Neuronal stem cell (in vitro differentiated cells): ENCODE results near the gene KRTAP10-7.

Experiments
- DNase-seq: peaks from one replicate; pipeline ENCODE4 v3.0.0-alpha.2; 2013; ENCODE audit warnings: low spot score
- H2AFZ ChIP-seq: one replicate; pipeline ENCODE4 v1.6.1; 2013; ENCODE audit warnings: mild to moderate bottlenecking, low read length, inconsistent platforms
- H2AK5ac ChIP-seq: 2 replicates; pipeline ENCODE4 v1.6.1; 2013; ENCODE audit warnings: low read depth, mild to moderate bottlenecking, inconsistent platforms, low read length, moderate library complexity, mixed read lengths
- H2BK120ac ChIP-seq: 2 replicates; pipeline ENCODE4 v1.6.1; 2013; ENCODE audit warnings: low read depth, mild to moderate bottlenecking, inconsistent platforms, low read length, moderate library complexity, mixed read lengths
- H2BK12ac ChIP-seq: one replicate; pipeline ENCODE4 v1.6.1; 2013; ENCODE audit warnings: low read length, inconsistent platforms
- H2BK15ac ChIP-seq: 2 replicates; pipeline ENCODE4 v1.6.1; 2013; ENCODE audit warnings: mild to moderate bottlenecking, low read length, inconsistent platforms, mixed read lengths
- H2BK5ac ChIP-seq: one replicate; pipeline ENCODE4 v1.6.1; 2013; ENCODE audit warnings: inconsistent platforms, mild to moderate bottlenecking, low read length, moderate library complexity
- H3K14ac ChIP-seq: one replicate; pipeline ENCODE4 v1.6.1; 2013; ENCODE audit warnings: low read length, inconsistent platforms
- H3K18ac ChIP-seq: 2 replicates; pipeline ENCODE4 v1.6.1; 2013; ENCODE audit warnings: low read length, inconsistent platforms
- H3K23ac ChIP-seq: 2 replicates; pipeline ENCODE4 v1.6.1; 2013; ENCODE audit warnings: low read depth, mild to moderate bottlenecking, mixed read lengths, low read length, inconsistent platforms; ENCODE audit not compliant: poor library complexity
- H3K27ac ChIP-seq: replicated peaks from 3 replicates; pipeline ENCODE4 v1.5.1; 2013; ENCODE audit warnings: low read length, inconsistent platforms
- H3K27me3 ChIP-seq, 3 experiments: 2 replicates each; pipeline ENCODE4 v1.6.1; 2013; ENCODE audit warnings: low read length in 3 of 3, mild to moderate bottlenecking in 2 of 3, inconsistent platforms in 1 of 3, low read depth in 1 of 3, mixed read lengths in 1 of 3, moderate library complexity in 1 of 3; ENCODE audit not compliant: control insufficient read depth in 3 of 3, insufficient read depth in 3 of 3
- H3K36me3 ChIP-seq, 2 donors: replicated peaks in 1 of 2; 2 replicates each; pipeline ENCODE4 v1.6.1; 2013; ENCODE audit warnings: low read length in 2 of 2; ENCODE audit not compliant: control insufficient read depth in 2 of 2, insufficient read depth in 2 of 2
- H3K4ac ChIP-seq: 2 replicates; pipeline ENCODE4 v1.6.1; 2013; ENCODE audit warnings: inconsistent platforms, mild to moderate bottlenecking, low read length, moderate library complexity
- H3K4me1 ChIP-seq, 2 donors: 1 replicate in 1 of 2; 2 replicates in 1 of 2; pipeline ENCODE4 v1.6.1; 2013; ENCODE audit warnings: low read length in 2 of 2, low read depth in 1 of 2; ENCODE audit not compliant: control insufficient read depth in 2 of 2, insufficient read depth in 1 of 2
- H3K4me2 ChIP-seq: one replicate; pipeline ENCODE4 v1.6.1; 2013; ENCODE audit warnings: mild to moderate bottlenecking, low read length, inconsistent platforms; ENCODE audit not compliant: insufficient read depth, poor library complexity, severe bottlenecking
- H3K4me3 ChIP-seq, 2 donors: 2 replicates each; pipeline ENCODE4 v1.5.1; 2013; ENCODE audit warnings: low read length in 2 of 2, mild to moderate bottlenecking in 2 of 2, inconsistent platforms in 1 of 2, moderate library complexity in 1 of 2
- H3K79me1 ChIP-seq: one replicate; pipeline ENCODE4 v1.6.1; 2013; ENCODE audit warnings: low read depth, mild to moderate bottlenecking, inconsistent platforms, low read length, moderate library complexity
- H3K9ac ChIP-seq: one replicate; pipeline ENCODE4 v1.6.1; 2013; ENCODE audit warnings: mild to moderate bottlenecking, low read depth, low read length, inconsistent platforms; ENCODE audit not compliant: poor library complexity
- H3K9me3 ChIP-seq, 2 donors: replicated peaks in 1 of 2; 2 replicates each; pipeline versions ENCODE3 to v1.6.1; 2013; ENCODE audit warnings: low read length in 2 of 2, mild to moderate bottlenecking in 2 of 2, inconsistent platforms in 1 of 2, low read depth in 1 of 2, mixed read lengths in 1 of 2, moderate library complexity in 1 of 2; ENCODE audit not compliant: control insufficient read depth in 2 of 2, insufficient read depth in 1 of 2
- H4K8ac ChIP-seq: one replicate; pipeline ENCODE4 v1.6.1; 2013; ENCODE audit warnings: low read depth, mild to moderate bottlenecking, inconsistent platforms, low read length, moderate library complexity
- H4K91ac ChIP-seq: one replicate; pipeline ENCODE4 v1.6.1; 2013; ENCODE audit warnings: low read length, low read depth, mild to moderate bottlenecking, inconsistent platforms; ENCODE audit not compliant: poor library complexity
- WGBS, 2 donors: extraction: QIAGEN DNeasy Blood & Tissue Kit; methylation state at CpG; one replicate each; pipeline ENCODE4 v1.1.7; 2013; ENCODE audit warnings: missing lambda C conversion rate in 2 of 2, mixed read lengths in 1 of 2; ENCODE audit not compliant: insufficient read length in 2 of 2, insufficient replicate concordance in 1 of 2; ENCODE audit errors: extremely low coverage in 2 of 2; 5-methylcytosine and 5-hydroxymethylcytosine counted together

The KRTAP10-7 gene

DNA sequence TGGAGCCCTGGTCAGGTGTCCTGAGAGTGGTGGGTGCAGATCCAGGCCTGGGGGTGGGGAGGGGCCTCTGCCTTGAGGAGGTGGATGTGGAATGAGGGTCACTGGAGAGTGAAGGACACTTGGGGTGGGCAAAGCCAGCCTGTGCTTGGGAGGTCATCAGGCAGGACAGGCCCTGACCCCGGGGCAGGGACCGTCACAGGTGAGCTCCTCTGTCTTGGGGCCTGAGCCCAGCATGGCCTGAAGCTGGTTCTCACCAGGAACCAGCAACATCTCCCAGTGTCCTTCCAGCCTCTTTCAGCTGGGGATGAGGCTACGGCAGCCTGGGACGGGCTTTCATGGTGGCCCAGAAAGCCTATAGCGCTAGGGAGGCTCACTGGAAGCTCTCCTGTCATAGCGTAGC is 48.3 kb upstream of the KRTAP10-7 start:
- no peak overlapping the region for H3K4me2 ChIP-seq
- no peak overlapping the region for H3K4me3 ChIP-seq
- H3K23ac ChIP-seq = no peak overlapping the region
- peak overlapping the region; percentile 69 for H2AFZ ChIP-seq
- H2AK5ac ChIP-seq = peak overlapping the region; percentile 95
- peak overlapping the region; percentile 89 for H4K91ac ChIP-seq
- H3K79me1 ChIP-seq = no peaks in the 10 kb centered on the region
- H2BK120ac ChIP-seq = peak overlapping the region; percentile 9
- peak overlapping the region; percentile 27 for H2BK5ac ChIP-seq
- no CpG with 5 or more reads among the region's 6 CpGs for WGBS, 2 donors
- no peak overlapping the region for H4K8ac ChIP-seq
- no peaks in the 10 kb centered on the region for H3K36me3 ChIP-seq
- peak overlapping the region; percentile 5 for H2BK15ac ChIP-seq
- H3K27ac ChIP-seq = no peak overlapping the region
- no peaks in the 10 kb centered on the region for H3K27me3 ChIP-seq
- H3K4ac ChIP-seq = no peak overlapping the region
- H3K4me1 ChIP-seq = peaks cover 21 to 22% of the 10 kb centered on the region in 2 donors
- H3K18ac ChIP-seq = peak overlapping the region; percentile 92
- H2BK12ac ChIP-seq = peak overlapping the region; percentile 10
- H3K14ac ChIP-seq = peak overlapping the region; percentile 78
- H3K9me3 ChIP-seq = peaks cover 0 to 3% of the 10 kb centered on the region in 2 donors
- no peak overlapping the region for H3K9ac ChIP-seq
- DNase-seq = no peak

DNA sequence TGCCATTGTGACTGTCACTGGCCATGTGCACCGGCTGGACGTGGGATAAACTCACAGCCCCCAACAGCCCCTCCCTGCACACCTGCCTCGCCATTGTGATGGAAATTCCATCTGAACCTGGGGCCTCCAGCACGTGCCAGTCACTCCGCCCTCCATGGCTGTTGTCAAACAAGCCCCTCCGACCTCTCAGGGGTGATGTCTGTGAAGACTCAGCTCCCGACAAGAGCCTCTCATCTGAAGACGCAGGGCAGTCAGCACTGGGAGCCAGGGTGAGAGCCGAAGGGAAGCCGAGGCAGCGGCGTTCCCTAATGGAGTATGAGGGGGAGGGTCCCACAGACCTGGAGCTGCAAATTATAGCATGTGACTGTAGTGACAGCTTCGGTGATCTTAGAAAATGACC is 47.7 kb upstream of the KRTAP10-7 start:
- Histone ChIP-seq H3K36me3 (no peaks in the 10 kb centered on the region), H3K4me3 (no peak overlapping the region), H3K79me1 (no peaks in the 10 kb centered on the region), H3K23ac (no peak overlapping the region), H2BK5ac (peak overlapping the region; percentile 27), H2AFZ (no peak overlapping the region), H3K27me3 (no peaks in the 10 kb centered on the region), H3K9me3 (no peaks in the 10 kb centered on the region), H2AK5ac (peak overlapping the region; percentile 95), H2BK15ac (peak overlapping the region; percentile 5), H3K14ac (no peak overlapping the region), H3K18ac (no peak overlapping the region), H2BK120ac (no peak overlapping the region), H3K27ac (no peak overlapping the region), H3K4ac (no peak overlapping the region), H4K8ac (no peak overlapping the region), H3K9ac (no peak overlapping the region), H3K4me1 (peaks cover 23 to 25% of the 10 kb centered on the region in 2 donors), H3K4me2 (no peak overlapping the region), H4K91ac (no peak overlapping the region), H2BK12ac (peak overlapping the region; percentile 51)
- no CpG with 5 or more reads among the region's 13 CpGs for WGBS, 2 donors
- DNase-seq = no peak

DNA sequence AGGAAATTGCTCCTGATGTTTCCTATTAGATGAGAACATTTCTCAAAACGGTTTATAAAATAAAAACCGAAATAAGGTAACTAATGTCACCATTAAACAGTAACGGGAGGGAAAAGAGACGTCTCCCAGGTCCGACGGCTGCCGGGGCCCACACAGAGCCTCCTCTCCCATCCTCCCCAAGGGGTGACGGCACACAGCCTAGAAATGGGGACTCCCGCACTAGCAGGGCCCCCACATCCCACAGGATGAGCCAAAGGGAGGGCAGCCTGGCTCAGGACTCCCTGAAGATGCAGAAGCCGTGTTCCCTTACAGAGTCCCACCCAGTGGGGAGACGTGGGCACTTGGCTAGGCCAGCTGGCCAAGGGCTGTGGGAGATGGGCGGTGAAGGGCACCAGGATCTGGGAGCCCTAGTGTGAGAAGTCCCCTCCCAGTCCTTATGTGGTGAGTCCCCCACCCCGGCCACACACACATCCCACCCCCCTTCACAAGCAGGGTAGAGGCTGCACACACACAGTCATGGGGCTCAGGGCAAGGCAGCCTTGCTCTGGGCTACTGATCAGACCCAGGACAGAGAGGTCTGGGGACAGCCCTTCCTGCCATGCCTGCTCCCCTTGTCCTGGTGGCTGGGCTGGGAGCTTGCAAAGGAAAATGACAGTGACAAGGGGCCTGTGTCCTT is 45.1 kb upstream of the KRTAP10-7 start:
- H2AFZ ChIP-seq = no peak overlapping the region
- peaks cover 12 to 14% of the 10 kb centered on the region in 2 donors for H3K4me1 ChIP-seq
- H3K79me1 ChIP-seq = no peaks in the 10 kb centered on the region
- H3K9ac ChIP-seq = no peak overlapping the region
- no peaks in the 10 kb centered on the region for H3K36me3 ChIP-seq
- no peak overlapping the region for H2BK5ac ChIP-seq
- peak overlapping the region; percentile 75 for H3K18ac ChIP-seq
- no peak overlapping the region for H3K4me2 ChIP-seq
- WGBS, 2 donors = no CpG with 5 or more reads among the region's 13 CpGs
- H3K9me3 ChIP-seq = no peaks in the 10 kb centered on the region
- DNase-seq = no peak
- H3K27me3 ChIP-seq = no peaks in the 10 kb centered on the region
- H3K14ac ChIP-seq = no peak overlapping the region
- no peak overlapping the region for H3K4ac ChIP-seq
- H3K4me3 ChIP-seq = no peak overlapping the region
- H2AK5ac ChIP-seq = peak overlapping the region; percentile 88
- H2BK12ac ChIP-seq = no peak overlapping the region
- H4K8ac ChIP-seq = no peak overlapping the region
- no peak overlapping the region for H3K23ac ChIP-seq
- no peak overlapping the region for H4K91ac ChIP-seq
- H2BK120ac ChIP-seq = no peak overlapping the region
- H2BK15ac ChIP-seq = peak overlapping the region; percentile 35
- H3K27ac ChIP-seq = no peak overlapping the region

GRCh38 chr21:44556879-44557278 is 43.5 kb upstream of the KRTAP10-7 start:
- WGBS, 2 donors = no CpG with 5 or more reads among the region's 9 CpGs
- Histone ChIP-seq H3K27me3 (no peaks in the 10 kb centered on the region), H2BK15ac (no peak overlapping the region)

More at GRCh38 chr21:44556879-44557278, 43.5 kb upstream of the KRTAP10-7 start:
- H3K79me1 ChIP-seq = no peaks in the 10 kb centered on the region
- no peak overlapping the region for H2AK5ac ChIP-seq
- no peak overlapping the region for H3K23ac ChIP-seq
- H2BK12ac ChIP-seq = no peak overlapping the region
- no peak overlapping the region for H3K4ac ChIP-seq
- H4K91ac ChIP-seq = no peak overlapping the region
- no peak overlapping the region for H2AFZ ChIP-seq
- H2BK5ac ChIP-seq = no peak overlapping the region
- no peak overlapping the region for H3K18ac ChIP-seq
- H3K9ac ChIP-seq = no peak overlapping the region
- H4K8ac ChIP-seq = no peak overlapping the region
- no peak overlapping the region for H3K4me3 ChIP-seq
- no peak overlapping the region for H2BK120ac ChIP-seq
- H3K4me1 ChIP-seq = peaks cover 4 to 5% of the 10 kb centered on the region in 2 donors
- H3K27ac ChIP-seq = no peak overlapping the region
- H3K4me2 ChIP-seq = no peak overlapping the region
- H3K36me3 ChIP-seq = no peaks in the 10 kb centered on the region
- H3K14ac ChIP-seq = no peak overlapping the region
- DNase-seq = no peak
- no peaks in the 10 kb centered on the region for H3K9me3 ChIP-seq
